PC-9 (cell line): ENCODE measurements around the gene PHLPP1.

Experiments
- EZH2 ChIP-seq: fragments of 200-600 bp; sonication (generic); IDR thresholded peaks from 2 replicates; pipeline ENCODE4 v1.8.0; 2017; ENCODE audit warnings: antibody characterized with exemption, low read depth
- TF ChIP-seq, protein P1 (sequence below): fragments of 200-600 bp; sonication (generic); conservative IDR thresholded peaks from 2 replicates; pipeline ENCODE4 v1.6.1; 2017; ENCODE audit warnings: mixed run types, antibody characterized with exemption, mild to moderate bottlenecking, moderate library complexity

- TF ChIP-seq, protein P1, sequence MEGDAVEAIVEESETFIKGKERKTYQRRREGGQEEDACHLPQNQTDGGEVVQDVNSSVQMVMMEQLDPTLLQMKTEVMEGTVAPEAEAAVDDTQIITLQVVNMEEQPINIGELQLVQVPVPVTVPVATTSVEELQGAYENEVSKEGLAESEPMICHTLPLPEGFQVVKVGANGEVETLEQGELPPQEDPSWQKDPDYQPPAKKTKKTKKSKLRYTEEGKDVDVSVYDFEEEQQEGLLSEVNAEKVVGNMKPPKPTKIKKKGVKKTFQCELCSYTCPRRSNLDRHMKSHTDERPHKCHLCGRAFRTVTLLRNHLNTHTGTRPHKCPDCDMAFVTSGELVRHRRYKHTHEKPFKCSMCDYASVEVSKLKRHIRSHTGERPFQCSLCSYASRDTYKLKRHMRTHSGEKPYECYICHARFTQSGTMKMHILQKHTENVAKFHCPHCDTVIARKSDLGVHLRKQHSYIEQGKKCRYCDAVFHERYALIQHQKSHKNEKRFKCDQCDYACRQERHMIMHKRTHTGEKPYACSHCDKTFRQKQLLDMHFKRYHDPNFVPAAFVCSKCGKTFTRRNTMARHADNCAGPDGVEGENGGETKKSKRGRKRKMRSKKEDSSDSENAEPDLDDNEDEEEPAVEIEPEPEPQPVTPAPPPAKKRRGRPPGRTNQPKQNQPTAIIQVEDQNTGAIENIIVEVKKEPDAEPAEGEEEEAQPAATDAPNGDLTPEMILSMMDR = no peak
- no peak for TF ChIP-seq EZH2
Observed at GRCh38 chr18:62788111-62788510, 72.8 kb downstream of the PHLPP1 start.
